Osteocyte (in vitro differentiated cells): ENCODE measurements around the gene GNB1. TPM values are rescaled to one million over a fixed set of nuclear protein-coding genes. Genes with fewer than 3 reads are reported as not detected.

Source experiments
- DNase-seq: peaks from one replicate; pipeline ENCODE4 v3.0.0; 2021; ENCODE audit warnings: mixed read lengths; ENCODE audit not compliant: unreplicated experiment; ENCODE audit errors: extremely low spot score
- H3K27ac Mint-ChIP-seq: one replicate; pipeline ENCODE4 v1.8.0; 2021; ENCODE audit warnings: mild to moderate bottlenecking, mixed read lengths; ENCODE audit not compliant: unreplicated experiment
- H3K27me3 Mint-ChIP-seq: one replicate; pipeline ENCODE4 v1.8.0; 2021; ENCODE audit warnings: mixed read lengths; ENCODE audit not compliant: unreplicated experiment
- H3K36me3 Mint-ChIP-seq: one replicate; pipeline ENCODE4 v1.8.0; 2021; ENCODE audit warnings: mixed read lengths; ENCODE audit not compliant: unreplicated experiment
- H3K4me1 Mint-ChIP-seq: one replicate; pipeline ENCODE4 v1.8.0; 2021; ENCODE audit warnings: mixed read lengths; ENCODE audit not compliant: unreplicated experiment
- H3K4me3 Mint-ChIP-seq: one replicate; pipeline ENCODE4 v1.8.0; 2021; ENCODE audit warnings: mild to moderate bottlenecking, moderate library complexity, mixed read lengths; ENCODE audit not compliant: unreplicated experiment
- H3K9me3 Mint-ChIP-seq: one replicate; pipeline ENCODE4 v1.8.0; 2021; ENCODE audit warnings: mixed read lengths; ENCODE audit not compliant: unreplicated experiment
- total RNA-seq: library from RNA; stranded (reverse); gene quantifications from 2 replicates; pipeline ENCODE4 v1.2.1, GENCODE V29; 2021
- TF ChIP-seq, protein P1 (sequence below): fragments of 200-600 bp; sonication (generic); IDR thresholded peaks from 2 replicates; pipeline ENCODE4 v1.5.0; 2021; ENCODE audit warnings: antibody characterized with exemption, mild to moderate bottlenecking, moderate library complexity

GNB1 gene
- total RNA-seq, 1 donor from 2014 or later: 407 TPM

DNA sequence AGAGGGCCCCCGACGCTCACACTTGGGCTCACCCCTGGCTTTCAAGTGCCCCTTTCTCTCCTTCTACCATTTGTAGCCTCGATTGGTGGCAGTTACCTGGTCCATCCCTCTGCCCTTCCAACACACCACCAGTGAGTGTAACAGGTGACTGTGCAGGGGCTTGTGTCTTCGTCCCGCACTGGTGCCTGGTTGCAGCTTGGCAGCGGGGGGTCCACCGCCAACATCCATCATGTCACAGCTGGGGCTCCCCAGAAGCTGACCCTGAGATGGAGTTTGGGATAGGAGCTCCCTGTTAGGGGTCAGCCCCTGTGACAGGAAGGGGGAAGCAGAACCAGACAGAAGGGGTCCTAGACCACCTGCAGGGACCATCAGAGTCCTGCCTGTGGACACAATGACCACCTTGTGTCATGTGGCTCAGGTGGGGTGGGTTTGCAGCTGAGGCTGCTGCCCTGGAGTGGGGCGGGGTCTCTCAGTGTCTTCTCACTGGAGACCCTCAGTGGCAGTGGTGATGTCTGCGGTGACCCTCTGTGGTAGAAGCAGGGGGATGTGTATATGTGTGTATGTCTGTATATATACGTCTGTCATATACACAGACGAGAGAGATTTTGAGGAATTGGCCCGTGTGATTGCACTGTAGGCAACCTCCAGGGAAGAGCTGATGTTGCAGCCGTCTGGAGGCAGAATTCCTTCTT is 20.6 kb upstream of the GNB1 start:
- Mint-ChIP-seq H3K36me3 (no peaks in the 10 kb centered on the region), H3K4me3 (no peak overlapping the region), H3K27ac (no peak overlapping the region)

DNA sequence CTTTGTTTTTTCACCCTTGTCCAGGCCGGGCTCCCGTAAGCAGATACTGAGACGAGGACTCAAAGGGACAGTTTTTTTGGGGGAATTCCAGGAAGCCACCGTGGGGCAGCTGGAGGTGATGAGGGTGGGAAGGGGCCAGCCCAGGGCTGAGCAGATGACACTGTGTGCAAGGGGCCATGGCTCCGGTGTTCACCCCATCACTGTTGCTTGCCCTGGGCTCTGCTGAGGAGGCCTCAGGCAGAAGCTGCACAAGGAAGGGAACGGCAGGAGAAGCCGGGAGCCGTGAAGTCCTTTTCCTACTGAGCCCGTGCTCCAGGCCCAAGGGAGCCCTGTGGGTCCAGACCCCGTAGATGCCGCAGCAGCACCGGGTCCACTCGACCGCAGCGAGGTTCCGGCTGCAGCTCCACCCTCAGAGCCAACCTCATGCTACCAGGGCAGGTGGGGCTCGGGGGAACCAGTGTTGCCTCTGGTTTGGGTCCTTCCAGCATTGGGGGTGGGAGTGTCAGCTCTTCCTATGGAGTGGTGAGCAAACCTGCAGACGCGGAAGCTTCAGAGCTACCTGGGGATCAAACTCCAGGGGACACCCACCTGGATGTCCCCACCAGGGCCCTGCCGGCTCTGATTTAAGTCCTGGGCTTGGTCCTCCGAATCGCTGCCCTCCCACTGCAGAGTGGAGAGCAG is 19.9 kb upstream of the GNB1 start:
- H3K27me3 Mint-ChIP-seq: no peaks in the 10 kb centered on the region
- H3K9me3 Mint-ChIP-seq: no peaks in the 10 kb centered on the region
- H3K36me3 Mint-ChIP-seq: no peaks in the 10 kb centered on the region
- H3K4me3 Mint-ChIP-seq: peak overlapping the region; percentile 81
- DNase-seq: no peak
- H3K4me1 Mint-ChIP-seq: peaks cover 30% of the 10 kb centered on the region
- peak overlapping the region; percentile 90 for H3K27ac Mint-ChIP-seq
- TF ChIP-seq, protein P1, sequence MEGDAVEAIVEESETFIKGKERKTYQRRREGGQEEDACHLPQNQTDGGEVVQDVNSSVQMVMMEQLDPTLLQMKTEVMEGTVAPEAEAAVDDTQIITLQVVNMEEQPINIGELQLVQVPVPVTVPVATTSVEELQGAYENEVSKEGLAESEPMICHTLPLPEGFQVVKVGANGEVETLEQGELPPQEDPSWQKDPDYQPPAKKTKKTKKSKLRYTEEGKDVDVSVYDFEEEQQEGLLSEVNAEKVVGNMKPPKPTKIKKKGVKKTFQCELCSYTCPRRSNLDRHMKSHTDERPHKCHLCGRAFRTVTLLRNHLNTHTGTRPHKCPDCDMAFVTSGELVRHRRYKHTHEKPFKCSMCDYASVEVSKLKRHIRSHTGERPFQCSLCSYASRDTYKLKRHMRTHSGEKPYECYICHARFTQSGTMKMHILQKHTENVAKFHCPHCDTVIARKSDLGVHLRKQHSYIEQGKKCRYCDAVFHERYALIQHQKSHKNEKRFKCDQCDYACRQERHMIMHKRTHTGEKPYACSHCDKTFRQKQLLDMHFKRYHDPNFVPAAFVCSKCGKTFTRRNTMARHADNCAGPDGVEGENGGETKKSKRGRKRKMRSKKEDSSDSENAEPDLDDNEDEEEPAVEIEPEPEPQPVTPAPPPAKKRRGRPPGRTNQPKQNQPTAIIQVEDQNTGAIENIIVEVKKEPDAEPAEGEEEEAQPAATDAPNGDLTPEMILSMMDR: no peak

More for the DNA sequence above, 20.6 kb upstream of the GNB1 start:
- TF ChIP-seq, protein P1: no peak
- no peak for DNase-seq
- Mint-ChIP-seq H3K9me3 (no peaks in the 10 kb centered on the region), H3K4me1 (peaks cover 24% of the 10 kb centered on the region), H3K27me3 (no peaks in the 10 kb centered on the region)

DNA sequence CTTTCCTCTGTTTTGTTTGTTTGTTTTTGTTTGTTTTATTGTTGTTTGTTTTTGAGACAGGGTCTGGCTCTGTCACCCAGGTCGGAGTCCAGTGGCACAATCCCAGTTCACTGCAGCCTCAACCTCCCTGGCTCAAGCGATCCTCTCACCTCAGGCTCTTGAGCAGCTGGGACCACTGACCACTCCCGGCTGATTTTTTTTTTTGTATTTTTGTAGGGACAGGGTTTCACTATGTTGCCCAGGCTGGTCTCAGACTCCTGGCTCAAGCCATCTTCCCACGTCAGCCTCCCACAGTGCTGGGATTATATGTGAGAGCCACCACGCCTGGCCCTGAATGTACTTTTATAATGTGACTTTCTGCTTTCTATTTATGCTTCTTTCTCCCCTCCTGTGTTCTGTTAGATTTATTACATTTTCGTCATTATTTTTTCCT is 19.2 kb upstream of the GNB1 start:
- no peaks in the 10 kb centered on the region for H3K9me3 Mint-ChIP-seq
- H3K4me1 Mint-ChIP-seq: peaks cover 30% of the 10 kb centered on the region
- no peaks in the 10 kb centered on the region for H3K36me3 Mint-ChIP-seq
- H3K27ac Mint-ChIP-seq: peak overlapping the region; percentile 90
- H3K4me3 Mint-ChIP-seq: peak overlapping the region; percentile 81
- TF ChIP-seq, protein P1: no peak
- DNase-seq: no peak
- no peaks in the 10 kb centered on the region for H3K27me3 Mint-ChIP-seq

DNA sequence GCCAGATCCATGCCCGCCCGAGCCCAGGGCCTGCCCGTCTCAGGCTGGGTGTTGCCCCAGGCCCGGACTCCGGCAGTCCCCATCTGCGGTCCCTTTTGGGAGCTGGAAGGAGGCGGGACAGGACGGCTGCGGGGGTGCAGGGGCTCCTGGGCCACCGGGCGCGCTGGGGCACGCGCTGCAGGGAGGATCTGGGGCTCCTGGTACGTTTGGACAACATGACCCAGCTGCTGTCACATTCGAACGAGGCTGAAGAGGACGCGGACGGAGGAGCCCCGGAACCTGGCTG is 17.6 kb upstream of the GNB1 start:
- H3K9me3 Mint-ChIP-seq: no peaks in the 10 kb centered on the region
- H3K27me3 Mint-ChIP-seq: no peaks in the 10 kb centered on the region
- peak overlapping the region; percentile 73 for H3K27ac Mint-ChIP-seq
- TF ChIP-seq, protein P1: no peak
- no peak for DNase-seq
- H3K36me3 Mint-ChIP-seq: no peaks in the 10 kb centered on the region
- peaks cover 30% of the 10 kb centered on the region for H3K4me1 Mint-ChIP-seq
- H3K4me3 Mint-ChIP-seq: peak overlapping the region; percentile 69

GRCh38 chr1:1907098-1907736 is 16.3 kb upstream of the GNB1 start:
- DNase-seq: peak; percentile 85
- H3K9me3 Mint-ChIP-seq: no peaks in the 10 kb centered on the region
- TF ChIP-seq, protein P1: no peak
- H3K27ac Mint-ChIP-seq: peak overlapping the region; percentile 73
- peaks cover 30% of the 10 kb centered on the region for H3K4me1 Mint-ChIP-seq
- H3K36me3 Mint-ChIP-seq: no peaks in the 10 kb centered on the region
- no peaks in the 10 kb centered on the region for H3K27me3 Mint-ChIP-seq
- H3K4me3 Mint-ChIP-seq: peak overlapping the region; percentile 69
